Astrocyte (in vitro differentiated cells and primary cell): ENCODE results near the gene HOXA6. TPM values are rescaled to one million over a fixed set of nuclear protein-coding genes. Genes with fewer than 3 reads are reported as not detected.

Experiments
- DNase-seq: peaks from one replicate; pipeline ENCODE4 v3.0.0-alpha.2; 2010; ENCODE audit warnings: low read depth
- FAIRE-seq: peaks from 2 replicates; lab custom pipeline; 2011; peaks lifted over from hg19 to GRCh38; lab: Jason Lieb, UNC
- H2AFZ ChIP-seq: 2 replicates; pipeline ENCODE4 v1.6.0; 2012; ENCODE audit warnings: low read depth, low read length, inconsistent platforms
- H3K27ac ChIP-seq: 2 replicates; pipeline ENCODE4 v1.5.1; 2011; ENCODE audit warnings: low read depth, low read length, inconsistent platforms
- H3K27me3 ChIP-seq: 2 replicates; pipeline ENCODE4 v1.6.0; 2011; ENCODE audit warnings: low read length, inconsistent platforms; ENCODE audit not compliant: insufficient read depth
- H3K36me3 ChIP-seq: 2 replicates; pipeline ENCODE4 v1.5.1; 2011; ENCODE audit warnings: low read length, inconsistent platforms; ENCODE audit not compliant: insufficient read depth
- H3K4me1 ChIP-seq: 2 replicates; pipeline ENCODE4 v1.5.1; 2011; ENCODE audit warnings: low read length, inconsistent platforms; ENCODE audit not compliant: insufficient read depth
- H3K4me2 ChIP-seq: 2 replicates; pipeline ENCODE4 v1.6.0; 2012; ENCODE audit warnings: low read length, inconsistent platforms
- H3K4me3 ChIP-seq: 2 replicates; pipeline ENCODE4 v1.5.1; 2011; ENCODE audit warnings: low read depth, mild to moderate bottlenecking, low read length, inconsistent platforms; ENCODE audit not compliant: insufficient read depth
- H3K79me2 ChIP-seq: 2 replicates; pipeline ENCODE4 v1.6.0; 2012; ENCODE audit warnings: mild to moderate bottlenecking, low read length, inconsistent platforms; ENCODE audit not compliant: insufficient read depth
- H3K9ac ChIP-seq: 2 replicates; pipeline ENCODE4 v1.6.0; 2012; ENCODE audit warnings: mild to moderate bottlenecking, low read length, inconsistent platforms
- H3K9me3 ChIP-seq: 2 replicates; pipeline ENCODE4 v1.5.1; 2012; ENCODE audit warnings: low read depth, mild to moderate bottlenecking, low read length, inconsistent platforms; ENCODE audit not compliant: insufficient read depth
- H4K20me1 ChIP-seq: 2 replicates; pipeline ENCODE4 v1.6.0; 2012; ENCODE audit warnings: low read length, inconsistent platforms; ENCODE audit not compliant: insufficient read depth
- H3K27ac Mint-ChIP-seq: one replicate; pipeline ENCODE4 v1.8.0; 2021; ENCODE audit warnings: mild to moderate bottlenecking, mixed read lengths; ENCODE audit not compliant: unreplicated experiment
- H3K27me3 Mint-ChIP-seq: one replicate; pipeline ENCODE4 v1.8.0; 2021; ENCODE audit warnings: low read depth, mixed read lengths; ENCODE audit not compliant: unreplicated experiment
- H3K36me3 Mint-ChIP-seq: one replicate; pipeline ENCODE4 v1.8.0; 2021; ENCODE audit warnings: low read depth, mixed read lengths; ENCODE audit not compliant: unreplicated experiment
- H3K4me1 Mint-ChIP-seq: one replicate; pipeline ENCODE4 v1.8.0; 2021; ENCODE audit warnings: low read depth, mixed read lengths; ENCODE audit not compliant: unreplicated experiment
- H3K4me3 Mint-ChIP-seq: one replicate; pipeline ENCODE4 v1.8.0; 2021; ENCODE audit warnings: mild to moderate bottlenecking, moderate library complexity, mixed read lengths; ENCODE audit not compliant: unreplicated experiment
- H3K9me3 Mint-ChIP-seq: one replicate; pipeline ENCODE4 v1.8.0; 2021; ENCODE audit warnings: mild to moderate bottlenecking, mixed read lengths; ENCODE audit not compliant: unreplicated experiment
- CTCF ChIP-seq: IDR thresholded peaks from 2 replicates; pipeline ENCODE4 v1.5.1; 2011; ENCODE audit warnings: low read depth, mild to moderate bottlenecking, inconsistent platforms, low read length, moderate library complexity; ENCODE audit not compliant: insufficient read depth
- EZH2 ChIP-seq: IDR thresholded peaks from 2 replicates; pipeline ENCODE4 v1.6.1; 2012; ENCODE audit warnings: mild to moderate bottlenecking, low read length, inconsistent platforms; ENCODE audit not compliant: insufficient read depth
- total RNA-seq: library from RNA; stranded (reverse); gene quantifications from 2 replicates; pipeline ENCODE4 v1.2.1, GENCODE V29; 2021

Gene HOXA6
- total RNA-seq, 1 donor from 2014 or later, result not detected

- Histone ChIP-seq H3K79me2 (no peaks in the 10 kb centered on the region), H3K27ac (no peak overlapping the region)
Observed at GRCh38 chr7:27141137-27141922, 6.2 kb downstream of the HOXA6 start.

GRCh38 chr7:27140126-27140857 is 7.3 kb downstream of the HOXA6 start:
- no peak overlapping the region for H3K4me3 Mint-ChIP-seq
- H3K4me1 Mint-ChIP-seq, result no peaks in the 10 kb centered on the region
- Histone ChIP-seq H3K4me3 (no peak overlapping the region), H4K20me1 (peaks cover 2% of the 10 kb centered on the region), H2AFZ (no peak overlapping the region), H3K4me1 (peaks cover 6% of the 10 kb centered on the region), H3K4me2 (no peak overlapping the region), H3K36me3 (no peaks in the 10 kb centered on the region), H3K27me3 (peaks cover 99% of the 10 kb centered on the region), H3K27ac (no peak overlapping the region), H3K9me3 (no peaks in the 10 kb centered on the region), H3K9ac (no peak overlapping the region), H3K79me2 (no peaks in the 10 kb centered on the region)
- H3K36me3 Mint-ChIP-seq, result peaks cover 3% of the 10 kb centered on the region
- no peak overlapping the region for H3K27ac Mint-ChIP-seq
- peaks cover 88% of the 10 kb centered on the region for H3K27me3 Mint-ChIP-seq
- TF ChIP-seq EZH2 (no peak), CTCF (no peak)
- no peak for DNase-seq
- H3K9me3 Mint-ChIP-seq, result peaks cover 29% of the 10 kb centered on the region
- FAIRE-seq, result no peak

More at GRCh38 chr7:27141137-27141922, 6.2 kb downstream of the HOXA6 start:
- Mint-ChIP-seq H3K9me3 (peaks cover 38% of the 10 kb centered on the region), H3K4me1 (no peaks in the 10 kb centered on the region), H3K27ac (peak overlapping the region; percentile 2), H3K27me3 (peaks cover 88% of the 10 kb centered on the region), H3K36me3 (peaks cover 3% of the 10 kb centered on the region), H3K4me3 (no peak overlapping the region)
- H3K9ac ChIP-seq, result no peak overlapping the region
- peaks cover 99% of the 10 kb centered on the region for H3K27me3 ChIP-seq
- peaks cover 6% of the 10 kb centered on the region for H3K9me3 ChIP-seq
- TF ChIP-seq EZH2, result no peak
- no peak for TF ChIP-seq CTCF
- no peaks in the 10 kb centered on the region for H3K36me3 ChIP-seq
- no peaks in the 10 kb centered on the region for H3K4me1 ChIP-seq
- H2AFZ ChIP-seq, result no peak overlapping the region
- peak overlapping the region; percentile 80 for H3K4me2 ChIP-seq
- peaks cover 2% of the 10 kb centered on the region for H4K20me1 ChIP-seq
- no peak for FAIRE-seq
- no peak for DNase-seq
- no peak overlapping the region for H3K4me3 ChIP-seq
